Adipocyte (in vitro differentiated cells): Measurements from ENCODE around the gene SLC38A3.
"Not testable (repeated sequence)": the region's sequence is repeated elsewhere in the genome, so short reads cannot be mapped to it uniquely, and the experiment has no call there.

Source experiments
- DNase-seq: peaks from one replicate; pipeline ENCODE4 v3.0.0-alpha.2; 2015; ENCODE audit warnings: low read depth
- H3K27me3 ChIP-seq: replicated peaks from 2 replicates; pipeline ENCODE4 v1.7.0; 2013; ENCODE audit warnings: mild to moderate bottlenecking, low read length, moderate library complexity; ENCODE audit not compliant: control insufficient read depth, insufficient read depth
- H3K36me3 ChIP-seq: 2 replicates; pipeline ENCODE4 v1.7.0; 2013; ENCODE audit warnings: low read length, mild to moderate bottlenecking, moderate library complexity; ENCODE audit not compliant: control insufficient read depth, insufficient read depth, severe bottlenecking
- H3K4me1 ChIP-seq: 2 replicates; pipeline ENCODE4 v1.7.0; 2013; ENCODE audit warnings: mild to moderate bottlenecking, low read length, moderate library complexity; ENCODE audit not compliant: control insufficient read depth, insufficient read depth
- H3K4me3 ChIP-seq: 2 replicates; pipeline ENCODE4 v1.7.0; 2013; ENCODE audit warnings: mild to moderate bottlenecking, low read length, moderate library complexity
- H3K9ac ChIP-seq: 2 replicates; pipeline ENCODE4 v1.7.0; 2013; ENCODE audit warnings: mild to moderate bottlenecking, low read length, moderate library complexity
- H3K9me3 ChIP-seq: 2 replicates; pipeline ENCODE4 v1.7.0; 2013; ENCODE audit warnings: mild to moderate bottlenecking, low read length, moderate library complexity; ENCODE audit not compliant: control insufficient read depth

SLC38A3 gene

GRCh38 chr3:50205413-50206276 is 574 bp downstream of the SLC38A3 start:
- no peak overlapping the region for H3K9ac ChIP-seq
- H3K9me3 ChIP-seq, result no peaks in the 10 kb centered on the region
- H3K27me3 ChIP-seq, result peaks cover 53% of the 10 kb centered on the region
- DNase-seq, result peak; percentile 21
- no peak overlapping the region for H3K4me3 ChIP-seq
- H3K4me1 ChIP-seq, result no peaks in the 10 kb centered on the region
- no peaks in the 10 kb centered on the region for H3K36me3 ChIP-seq

DNA sequence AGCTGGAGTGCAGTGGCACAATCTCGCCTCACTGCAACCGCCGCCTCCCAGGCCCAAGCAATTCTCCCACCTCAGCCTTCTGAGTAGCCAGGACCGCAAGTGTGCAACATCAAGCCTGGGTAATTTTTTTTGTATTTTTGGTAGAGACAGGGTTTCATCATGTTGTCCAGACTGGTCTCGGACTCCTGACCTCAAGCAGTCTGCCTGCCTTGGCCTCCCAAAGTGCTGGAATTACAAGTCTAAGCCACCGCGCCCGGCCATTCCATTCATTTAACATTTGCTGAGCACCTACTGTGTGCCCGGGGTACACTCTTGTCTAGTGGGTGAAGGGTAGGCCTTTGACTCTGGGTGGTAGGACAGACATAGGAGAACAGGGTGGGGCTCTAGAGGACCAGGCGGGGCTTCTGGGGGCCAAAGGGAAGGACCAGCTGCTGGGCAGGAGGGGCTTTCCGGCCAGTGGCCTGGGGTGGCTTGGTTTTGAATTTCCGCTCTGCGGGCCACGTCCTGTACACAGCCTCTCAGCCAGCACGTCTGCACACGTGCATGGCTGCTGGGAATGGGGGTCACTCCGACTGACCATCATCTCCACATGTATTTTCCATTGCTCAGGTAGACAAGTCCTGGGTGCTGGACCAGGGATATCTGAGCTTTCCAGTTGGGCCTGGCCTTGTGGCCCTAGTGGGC is 2.4 kb downstream of the SLC38A3 start:
- DNase-seq, result no peak
- Histone ChIP-seq H3K4me1 (peaks cover 9% of the 10 kb centered on the region), H3K36me3 (no peaks in the 10 kb centered on the region), H3K4me3 (no peak overlapping the region), H3K27me3 (peaks cover 34% of the 10 kb centered on the region), H3K9ac (no peak overlapping the region), H3K9me3 (no peaks in the 10 kb centered on the region)

DNA sequence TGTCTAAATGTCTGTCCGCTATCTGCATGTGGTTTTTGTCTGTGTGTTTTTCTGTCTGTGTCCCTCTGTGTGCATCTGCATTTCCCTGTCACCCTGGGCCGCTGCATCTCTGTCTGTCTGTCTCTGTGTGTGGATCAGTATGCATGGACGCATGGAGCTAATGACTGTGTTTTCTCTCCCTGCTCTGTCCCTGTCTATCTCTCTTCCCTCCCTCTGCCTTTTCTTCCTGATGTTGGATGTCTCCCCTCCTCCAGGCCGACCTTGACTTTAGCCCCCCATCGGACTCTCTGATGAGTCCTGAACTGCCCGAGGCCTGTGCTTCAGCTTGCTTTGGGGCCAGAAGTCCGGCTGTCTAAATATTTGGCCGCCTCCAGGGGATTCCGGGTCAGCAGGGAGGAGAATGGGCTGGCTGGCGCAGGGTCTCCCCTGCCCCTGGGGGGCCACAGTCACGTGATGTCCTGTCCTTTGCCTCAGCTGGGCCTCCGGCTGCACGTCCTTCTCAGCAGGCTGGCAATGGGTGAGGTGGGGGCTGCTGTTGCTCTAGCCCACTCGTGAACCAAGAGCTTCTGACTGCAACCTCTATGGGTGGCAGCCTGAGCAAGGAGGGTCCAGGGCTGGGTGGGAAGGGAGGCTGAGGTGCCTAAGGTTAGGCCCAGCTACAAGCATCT is 3.7 kb downstream of the SLC38A3 start:
- Histone ChIP-seq H3K36me3 (no peaks in the 10 kb centered on the region), H3K27me3 (peaks cover 23% of the 10 kb centered on the region), H3K4me1 (peaks cover 10% of the 10 kb centered on the region), H3K9me3 (no peaks in the 10 kb centered on the region), H3K9ac (no peak overlapping the region), H3K4me3 (no peak overlapping the region)
- no peak for DNase-seq

DNA sequence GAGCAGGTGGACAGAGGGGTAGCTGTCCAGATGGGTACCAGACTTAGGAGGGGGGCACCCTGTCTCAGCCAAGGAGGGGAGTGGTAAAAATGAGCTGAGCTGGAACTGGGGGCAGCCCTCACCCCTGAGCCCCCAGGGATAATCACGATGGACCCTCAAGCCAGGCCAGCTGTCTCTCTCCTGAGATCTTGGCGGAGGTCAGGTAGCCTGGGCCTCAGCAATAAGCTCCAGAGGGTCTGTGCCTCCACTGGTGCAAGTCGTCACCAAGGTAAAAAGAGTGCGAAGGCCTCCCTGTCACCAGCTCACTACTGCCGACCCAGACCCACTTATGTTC is 5.1 kb downstream of the SLC38A3 start:
- H3K4me1 ChIP-seq, result peaks cover 10% of the 10 kb centered on the region
- no peak overlapping the region for H3K4me3 ChIP-seq
- H3K9me3 ChIP-seq, result no peaks in the 10 kb centered on the region
- peaks cover 16% of the 10 kb centered on the region for H3K27me3 ChIP-seq
- H3K36me3 ChIP-seq, result no peaks in the 10 kb centered on the region
- no peak for DNase-seq
- H3K9ac ChIP-seq, result no peak overlapping the region

- H3K36me3 ChIP-seq, result no peaks in the 10 kb centered on the region
- DNase-seq, result no peak
- no peak overlapping the region for H3K4me3 ChIP-seq
- H3K27me3 ChIP-seq, result peaks cover 12% of the 10 kb centered on the region
- H3K4me1 ChIP-seq, result peaks cover 10% of the 10 kb centered on the region
- no peak overlapping the region for H3K9ac ChIP-seq
- H3K9me3 ChIP-seq, result no peaks in the 10 kb centered on the region
Measured at GRCh38 chr3:50210510-50211367, 5.7 kb downstream of the SLC38A3 start.

DNA sequence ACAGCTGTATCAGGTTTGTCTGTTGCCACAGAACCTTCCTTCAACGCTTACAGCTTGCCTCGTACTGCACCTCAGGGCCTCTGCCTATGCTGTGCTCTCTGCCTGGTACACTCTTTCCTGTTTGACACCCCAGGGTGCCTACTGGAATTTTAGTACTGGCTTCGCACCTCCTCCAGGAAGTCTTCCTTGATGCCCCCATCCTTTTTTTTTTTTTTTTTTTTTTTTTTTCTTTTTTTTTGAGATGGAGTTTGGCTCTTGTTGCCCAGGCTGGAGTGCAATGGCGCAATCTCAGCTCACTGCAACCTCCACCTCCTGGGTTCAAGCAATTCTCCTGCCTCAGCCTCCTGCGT is 6.3 kb downstream of the SLC38A3 start:
- H3K9ac ChIP-seq, DNase-seq, H3K4me3 ChIP-seq, H3K36me3 ChIP-seq, H3K9me3 ChIP-seq, H3K4me1 ChIP-seq: not testable (repeated sequence)
- peaks cover 12% of the 10 kb centered on the region for H3K27me3 ChIP-seq

GRCh38 chr3:50211930-50212329 is 6.9 kb downstream of the SLC38A3 start:
- peak; percentile 67 for DNase-seq

GRCh38 chr3:50212502-50212901 is 7.4 kb downstream of the SLC38A3 start:
- Histone ChIP-seq H3K4me3 (no peak overlapping the region), H3K4me1 (peaks cover 10% of the 10 kb centered on the region), H3K9ac (no peak overlapping the region), H3K27me3 (peaks cover 11% of the 10 kb centered on the region), H3K9me3 (no peaks in the 10 kb centered on the region), H3K36me3 (no peaks in the 10 kb centered on the region)
- DNase-seq, result no peak

More at GRCh38 chr3:50211930-50212329, 6.9 kb downstream of the SLC38A3 start:
- no peak overlapping the region for H3K4me3 ChIP-seq
- H3K27me3 ChIP-seq, result peaks cover 8% of the 10 kb centered on the region
- peak overlapping the region; percentile 25 for H3K9ac ChIP-seq
- H3K4me1 ChIP-seq, result peaks cover 10% of the 10 kb centered on the region
- H3K36me3 ChIP-seq, result no peaks in the 10 kb centered on the region
- H3K9me3 ChIP-seq, result no peaks in the 10 kb centered on the region

GRCh38 chr3:50212971-50213370 is 7.9 kb downstream of the SLC38A3 start:
- H3K4me3 ChIP-seq, result no peak overlapping the region
- DNase-seq, result no peak
- no peaks in the 10 kb centered on the region for H3K36me3 ChIP-seq
- peaks cover 11% of the 10 kb centered on the region for H3K27me3 ChIP-seq
- no peak overlapping the region for H3K9ac ChIP-seq
- peaks cover 10% of the 10 kb centered on the region for H3K4me1 ChIP-seq
- H3K9me3 ChIP-seq, result no peaks in the 10 kb centered on the region

DNA sequence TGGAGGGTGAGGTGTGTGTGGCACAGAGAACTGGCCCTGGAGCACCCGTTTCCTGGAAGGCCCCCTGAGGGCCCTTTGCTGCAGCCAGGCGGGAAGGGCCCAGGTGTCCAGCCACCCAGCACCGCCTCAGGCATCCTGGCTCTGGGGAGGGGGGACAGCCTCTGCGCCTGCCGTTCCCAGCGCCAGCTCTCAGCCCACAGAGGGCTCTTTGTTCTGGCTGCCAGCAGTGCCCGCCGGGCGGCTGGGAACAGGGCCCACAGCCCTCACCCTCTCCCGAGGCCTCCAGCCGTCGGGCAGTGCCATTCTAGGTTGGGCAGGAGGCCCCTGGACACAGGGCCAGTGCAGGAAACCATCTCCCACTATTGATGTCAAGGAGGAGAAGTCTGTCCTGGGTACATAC is 8.3 kb downstream of the SLC38A3 start:
- Histone ChIP-seq H3K4me1 (peaks cover 10% of the 10 kb centered on the region), H3K36me3 (no peaks in the 10 kb centered on the region), H3K9me3 (no peaks in the 10 kb centered on the region), H3K9ac (no peak overlapping the region), H3K27me3 (peaks cover 11% of the 10 kb centered on the region), H3K4me3 (no peak overlapping the region)
- no peak for DNase-seq

DNA sequence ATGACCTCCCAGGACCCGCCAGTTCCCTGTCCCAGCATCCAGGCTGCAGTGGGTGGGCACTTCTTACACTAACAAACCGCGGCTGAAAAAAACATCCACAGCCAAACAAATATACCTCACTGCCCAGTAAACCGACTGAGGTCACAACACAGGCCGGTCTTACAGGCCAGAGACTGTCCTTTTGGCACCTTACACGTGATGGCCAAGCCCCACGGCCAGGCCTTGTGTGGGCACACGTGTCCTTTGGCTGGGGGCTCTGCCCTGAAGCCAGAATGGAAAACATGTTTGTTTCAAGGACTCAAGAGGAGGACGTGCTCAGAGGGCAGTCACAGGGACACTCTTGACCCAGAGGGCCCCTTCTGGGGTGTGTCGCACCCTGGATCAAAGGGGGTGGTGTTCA is 9.8 kb downstream of the SLC38A3 start:
- peaks cover 11% of the 10 kb centered on the region for H3K27me3 ChIP-seq

More for the DNA sequence above, 9.8 kb downstream of the SLC38A3 start:
- Histone ChIP-seq H3K4me3 (no peak overlapping the region), H3K4me1 (peaks cover 10% of the 10 kb centered on the region), H3K9ac (no peak overlapping the region), H3K36me3 (no peaks in the 10 kb centered on the region), H3K9me3 (no peaks in the 10 kb centered on the region)
- DNase-seq, result no peak
